GM18867 (cell line): Measurements from ENCODE around the gene SMPDL3A.

Experiments
- ATAC-seq: cut with Tn5 transposase; IDR thresholded peaks from one replicate; pipeline ENCODE4 v1.9.1; 2021; ENCODE audit warnings: mild to moderate bottlenecking, moderate library complexity; ENCODE audit not compliant: unreplicated experiment

Gene SMPDL3A

GRCh38 chr6:122845916-122846612 lies 57.0 kb downstream of the SMPDL3A start:
- ATAC-seq = no peak

DNA sequence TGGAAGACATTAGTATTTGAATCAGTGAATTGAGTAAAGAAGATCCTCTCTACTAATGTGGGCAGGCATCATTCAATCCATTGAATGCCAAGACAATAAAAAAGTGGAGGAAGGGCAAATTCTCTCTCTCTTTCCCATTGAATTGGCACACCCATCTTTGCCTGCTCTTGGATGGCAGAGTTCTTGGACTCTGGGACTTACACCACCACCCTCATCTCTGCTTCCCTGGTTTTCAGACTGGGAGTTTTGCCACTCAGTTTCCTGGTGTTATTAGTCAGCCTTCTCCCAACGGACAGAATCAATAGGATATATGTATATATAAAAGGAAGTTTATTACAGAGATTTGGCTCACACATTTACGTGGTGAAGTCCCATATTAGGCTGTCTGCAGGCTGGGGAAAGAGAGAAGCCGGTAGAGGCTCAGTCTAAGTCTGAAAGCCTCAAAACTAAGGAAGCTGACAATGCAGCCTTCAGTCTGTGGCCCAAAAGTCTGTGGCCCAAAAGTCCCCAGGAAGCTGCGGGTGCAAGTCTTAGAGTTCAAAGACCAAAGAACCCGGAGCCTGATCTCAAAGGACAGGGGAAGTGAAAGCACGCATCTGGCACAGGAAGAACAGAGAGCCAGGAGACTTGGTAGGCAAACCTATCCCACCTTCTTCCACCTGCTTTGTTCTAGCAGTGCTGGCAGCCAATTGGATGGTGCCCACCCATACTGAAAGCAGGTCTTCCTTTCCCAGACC lies 64.4 kb downstream of the SMPDL3A start:
- peak; percentile 95 for ATAC-seq
